Activated naive CD8-positive, alpha-beta T cell treated with anti-CD3 and anti-CD28 coated beads for 36 hours (primary cell): ENCODE measurements around the gene KLK15. TPM values are rescaled to one million over a fixed set of nuclear protein-coding genes. Genes with fewer than 3 reads are reported as not detected.

Experiments
- DNase-seq: peaks from one replicate; pipeline ENCODE4 v3.0.0; 2021
- H3K27ac Mint-ChIP-seq: one replicate; pipeline ENCODE4 v1.8.0; 2022; ENCODE audit warnings: mild to moderate bottlenecking, moderate library complexity, mixed read lengths
- H3K27me3 Mint-ChIP-seq: one replicate; pipeline ENCODE4 v1.8.0; 2022; ENCODE audit warnings: mild to moderate bottlenecking, mixed read lengths
- H3K36me3 Mint-ChIP-seq: one replicate; pipeline ENCODE4 v1.8.0; 2021; ENCODE audit warnings: mild to moderate bottlenecking, mixed read lengths
- H3K4me1 Mint-ChIP-seq: one replicate; pipeline ENCODE4 v1.8.0; 2021; ENCODE audit warnings: mixed read lengths
- H3K4me3 Mint-ChIP-seq: one replicate; pipeline ENCODE4 v1.8.0; 2022; ENCODE audit warnings: mild to moderate bottlenecking, moderate library complexity, mixed read lengths
- H3K9me3 Mint-ChIP-seq: one replicate; pipeline ENCODE4 v1.8.0; 2022; ENCODE audit warnings: mixed read lengths
- total RNA-seq, 2 experiments: library from RNA; stranded (reverse); gene quantifications; one replicate each; pipeline ENCODE4 v1.2.3, GENCODE V29; 2021

Gene KLK15
- total RNA-seq, 2 experiments from 2014 or later = not detected

GRCh38 chr19:50797781-50798658, 35.4 kb downstream of the KLK15 start:
- peak overlapping the region; percentile 29 for H3K27ac Mint-ChIP-seq
- H3K27me3 Mint-ChIP-seq = peaks cover 4% of the 10 kb centered on the region
- H3K4me1 Mint-ChIP-seq = peaks cover 30% of the 10 kb centered on the region
- H3K9me3 Mint-ChIP-seq = no peaks in the 10 kb centered on the region
- no peak for DNase-seq
- H3K4me3 Mint-ChIP-seq = no peak overlapping the region
- H3K36me3 Mint-ChIP-seq = peaks cover 46% of the 10 kb centered on the region

- H3K27me3 Mint-ChIP-seq = peaks cover 4% of the 10 kb centered on the region
- peak overlapping the region; percentile 42 for H3K27ac Mint-ChIP-seq
- no peak for DNase-seq
- H3K4me3 Mint-ChIP-seq = no peak overlapping the region
- peaks cover 39% of the 10 kb centered on the region for H3K36me3 Mint-ChIP-seq
- no peaks in the 10 kb centered on the region for H3K9me3 Mint-ChIP-seq
- peaks cover 24% of the 10 kb centered on the region for H3K4me1 Mint-ChIP-seq
These were observed 36.0 kb downstream of the KLK15 start for GRCh38 chr19:50797429-50797780.

- H3K27me3 Mint-ChIP-seq = peaks cover 4% of the 10 kb centered on the region
- no peak overlapping the region for H3K4me3 Mint-ChIP-seq
- H3K4me1 Mint-ChIP-seq = peaks cover 20% of the 10 kb centered on the region
- H3K9me3 Mint-ChIP-seq = no peaks in the 10 kb centered on the region
- peak overlapping the region; percentile 10 for H3K27ac Mint-ChIP-seq
- peaks cover 34% of the 10 kb centered on the region for H3K36me3 Mint-ChIP-seq
- no peak for DNase-seq
These were observed 36.5 kb downstream of the KLK15 start for GRCh38 chr19:50796634-50797428.

- DNase-seq = no peak
- Mint-ChIP-seq H3K4me3 (peak overlapping the region; percentile 7), H3K36me3 (peaks cover 27% of the 10 kb centered on the region), H3K4me1 (peaks cover 17% of the 10 kb centered on the region), H3K9me3 (no peaks in the 10 kb centered on the region), H3K27me3 (peaks cover 4% of the 10 kb centered on the region), H3K27ac (peak overlapping the region; percentile 63)
These were observed 37.2 kb downstream of the KLK15 start for GRCh38 chr19:50796128-50796633.

GRCh38 chr19:50795664-50796073, 37.7 kb downstream of the KLK15 start:
- H3K27ac Mint-ChIP-seq = peak overlapping the region; percentile 63
- no peaks in the 10 kb centered on the region for H3K9me3 Mint-ChIP-seq

GRCh38 chr19:50794876-50795663, 38.3 kb downstream of the KLK15 start:
- peaks cover 10% of the 10 kb centered on the region for H3K4me1 Mint-ChIP-seq
- H3K27me3 Mint-ChIP-seq = peaks cover 4% of the 10 kb centered on the region
- no peaks in the 10 kb centered on the region for H3K9me3 Mint-ChIP-seq
- DNase-seq = peak; percentile 58
- H3K27ac Mint-ChIP-seq = peak overlapping the region; percentile 82
- peaks cover 18% of the 10 kb centered on the region for H3K36me3 Mint-ChIP-seq
- peak overlapping the region; percentile 16 for H3K4me3 Mint-ChIP-seq

More at GRCh38 chr19:50795664-50796073, 37.7 kb downstream of the KLK15 start:
- peaks cover 4% of the 10 kb centered on the region for H3K27me3 Mint-ChIP-seq
- DNase-seq = no peak
- peaks cover 22% of the 10 kb centered on the region for H3K36me3 Mint-ChIP-seq
- peaks cover 13% of the 10 kb centered on the region for H3K4me1 Mint-ChIP-seq
- H3K4me3 Mint-ChIP-seq = peak overlapping the region; percentile 7

GRCh38 chr19:50794074-50794875, 39.1 kb downstream of the KLK15 start:
- Mint-ChIP-seq H3K27ac (peak overlapping the region; percentile 82), H3K4me1 (peaks cover 7% of the 10 kb centered on the region), H3K9me3 (no peaks in the 10 kb centered on the region), H3K4me3 (peak overlapping the region; percentile 16), H3K27me3 (peaks cover 4% of the 10 kb centered on the region), H3K36me3 (peaks cover 11% of the 10 kb centered on the region)
- DNase-seq = peak; percentile 57

- Mint-ChIP-seq H3K4me3 (no peak overlapping the region), H3K36me3 (peaks cover 11% of the 10 kb centered on the region), H3K27ac (peak overlapping the region; percentile 70), H3K9me3 (no peaks in the 10 kb centered on the region), H3K4me1 (peaks cover 7% of the 10 kb centered on the region), H3K27me3 (peaks cover 4% of the 10 kb centered on the region)
- DNase-seq = no peak
These were observed 39.8 kb downstream of the KLK15 start for GRCh38 chr19:50793558-50794065.

- H3K4me3 Mint-ChIP-seq = no peak overlapping the region
- no peak overlapping the region for H3K27ac Mint-ChIP-seq
- H3K36me3 Mint-ChIP-seq = peaks cover 11% of the 10 kb centered on the region
These were observed 40.8 kb downstream of the KLK15 start for GRCh38 chr19:50792272-50793250.

GRCh38 chr19:50791594-50792271, 41.6 kb downstream of the KLK15 start:
- peaks cover 7% of the 10 kb centered on the region for H3K4me1 Mint-ChIP-seq
- H3K27ac Mint-ChIP-seq = no peak overlapping the region
- H3K27me3 Mint-ChIP-seq = peaks cover 4% of the 10 kb centered on the region
- H3K9me3 Mint-ChIP-seq = no peaks in the 10 kb centered on the region
- H3K36me3 Mint-ChIP-seq = peaks cover 5% of the 10 kb centered on the region
- no peak overlapping the region for H3K4me3 Mint-ChIP-seq
- no peak for DNase-seq

More at GRCh38 chr19:50792272-50793250, 40.8 kb downstream of the KLK15 start:
- no peak for DNase-seq
- Mint-ChIP-seq H3K27me3 (peaks cover 4% of the 10 kb centered on the region), H3K9me3 (no peaks in the 10 kb centered on the region), H3K4me1 (peaks cover 7% of the 10 kb centered on the region)

- Mint-ChIP-seq H3K27ac (no peak overlapping the region), H3K4me1 (peaks cover 7% of the 10 kb centered on the region), H3K36me3 (peaks cover 5% of the 10 kb centered on the region), H3K4me3 (no peak overlapping the region), H3K9me3 (no peaks in the 10 kb centered on the region), H3K27me3 (peaks cover 4% of the 10 kb centered on the region)
- DNase-seq = no peak
These were observed 42.4 kb downstream of the KLK15 start for GRCh38 chr19:50790922-50791467.

- Mint-ChIP-seq H3K36me3 (peaks cover under 1% of the 10 kb centered on the region), H3K27me3 (peaks cover 4% of the 10 kb centered on the region), H3K4me1 (peaks cover 7% of the 10 kb centered on the region), H3K27ac (no peak within 1 kb of the TSS), H3K4me3 (no peak within 1 kb of the TSS), H3K9me3 (no peaks in the 10 kb centered on the region)
- DNase-seq = no peak
These were observed 43.0 kb downstream of the KLK15 start, which contains the start of gene ACP4 for GRCh38 chr19:50790396-50790795. Gene ACP4, plus strand, starts transcription at chr19:50790415. Its CDS starts 0 bp downstream, at chr19:50790415.
